ENCODE data around the gene ANO2.

Gene ANO2

DNA sequence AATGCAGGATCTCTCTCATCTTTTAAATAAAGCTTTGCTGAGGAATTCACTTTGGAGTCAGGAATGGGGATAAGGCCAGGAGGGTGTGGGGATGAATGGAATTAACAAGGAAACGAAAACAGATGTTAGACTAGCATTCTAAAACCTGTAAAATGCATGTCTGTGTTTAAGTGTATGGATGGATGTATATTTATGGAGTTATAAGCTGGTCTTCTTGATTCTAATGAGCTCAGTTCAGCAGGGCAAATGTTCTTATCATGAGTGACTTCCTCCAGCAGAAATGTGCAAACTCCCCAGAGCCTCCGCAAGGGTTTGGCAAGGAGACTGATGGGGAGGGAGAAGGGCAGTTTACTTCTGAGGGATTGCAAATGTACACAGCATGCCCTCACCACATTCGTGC lies 364.0 kb downstream of the ANO2 start:
- DNase-seq (ENCODE audit: extremely low read depth, low read depth), result no peak
- TF ChIP-seq, protein P1, sequence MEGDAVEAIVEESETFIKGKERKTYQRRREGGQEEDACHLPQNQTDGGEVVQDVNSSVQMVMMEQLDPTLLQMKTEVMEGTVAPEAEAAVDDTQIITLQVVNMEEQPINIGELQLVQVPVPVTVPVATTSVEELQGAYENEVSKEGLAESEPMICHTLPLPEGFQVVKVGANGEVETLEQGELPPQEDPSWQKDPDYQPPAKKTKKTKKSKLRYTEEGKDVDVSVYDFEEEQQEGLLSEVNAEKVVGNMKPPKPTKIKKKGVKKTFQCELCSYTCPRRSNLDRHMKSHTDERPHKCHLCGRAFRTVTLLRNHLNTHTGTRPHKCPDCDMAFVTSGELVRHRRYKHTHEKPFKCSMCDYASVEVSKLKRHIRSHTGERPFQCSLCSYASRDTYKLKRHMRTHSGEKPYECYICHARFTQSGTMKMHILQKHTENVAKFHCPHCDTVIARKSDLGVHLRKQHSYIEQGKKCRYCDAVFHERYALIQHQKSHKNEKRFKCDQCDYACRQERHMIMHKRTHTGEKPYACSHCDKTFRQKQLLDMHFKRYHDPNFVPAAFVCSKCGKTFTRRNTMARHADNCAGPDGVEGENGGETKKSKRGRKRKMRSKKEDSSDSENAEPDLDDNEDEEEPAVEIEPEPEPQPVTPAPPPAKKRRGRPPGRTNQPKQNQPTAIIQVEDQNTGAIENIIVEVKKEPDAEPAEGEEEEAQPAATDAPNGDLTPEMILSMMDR (IDR thresholded peaks at IDR 0.05; ENCODE audit: low read depth, low read length), result no peak

DNA sequence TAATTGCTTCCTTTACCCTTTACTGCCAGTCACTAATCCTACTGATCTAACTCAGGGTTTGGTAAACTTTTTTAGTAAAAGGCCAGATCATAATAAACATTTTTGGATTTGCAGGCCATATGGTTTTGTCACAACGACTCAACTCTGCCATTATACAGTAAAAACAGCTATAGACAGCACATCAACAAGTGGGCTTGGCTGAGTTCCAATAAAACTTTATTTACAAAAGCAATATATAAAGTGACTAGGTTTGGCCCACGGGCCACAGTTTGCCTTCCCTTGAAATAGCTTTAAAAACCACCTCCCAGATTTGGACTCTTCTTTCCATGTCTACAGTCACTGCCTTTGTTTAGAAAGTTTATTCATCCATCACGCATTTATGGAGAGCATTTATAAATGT lies 366.3 kb downstream of the ANO2 start:
- no peak for DNase-seq (ENCODE audit: extremely low read depth, low read depth)
- TF ChIP-seq, protein P1 (IDR thresholded peaks at IDR 0.05; ENCODE audit: low read depth, low read length), result no peak

DNA sequence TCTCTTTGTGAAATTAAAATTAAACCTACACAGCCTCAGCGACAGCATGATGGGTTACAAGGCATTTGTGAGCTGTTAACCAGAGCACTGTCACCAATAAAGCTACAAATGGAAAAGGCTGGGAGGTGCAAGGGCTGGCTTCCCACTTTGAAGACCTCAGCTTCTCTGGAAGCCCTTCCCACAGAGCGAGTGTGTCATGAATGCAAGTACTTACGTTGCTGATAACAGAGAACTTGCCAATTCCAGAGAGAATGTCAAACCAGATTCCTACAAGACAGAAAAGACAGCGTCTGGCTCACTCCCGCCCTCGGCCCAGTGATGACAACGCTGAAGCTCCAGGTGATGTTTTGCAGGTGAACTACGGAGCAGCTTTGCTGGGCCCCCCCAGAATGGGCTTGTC lies 367.3 kb downstream of the ANO2 start:
- no peak for DNase-seq (ENCODE audit: extremely low read depth, low read depth)
- TF ChIP-seq, protein P1 (IDR thresholded peaks at IDR 0.05; ENCODE audit: low read depth, low read length), result no peak

DNA sequence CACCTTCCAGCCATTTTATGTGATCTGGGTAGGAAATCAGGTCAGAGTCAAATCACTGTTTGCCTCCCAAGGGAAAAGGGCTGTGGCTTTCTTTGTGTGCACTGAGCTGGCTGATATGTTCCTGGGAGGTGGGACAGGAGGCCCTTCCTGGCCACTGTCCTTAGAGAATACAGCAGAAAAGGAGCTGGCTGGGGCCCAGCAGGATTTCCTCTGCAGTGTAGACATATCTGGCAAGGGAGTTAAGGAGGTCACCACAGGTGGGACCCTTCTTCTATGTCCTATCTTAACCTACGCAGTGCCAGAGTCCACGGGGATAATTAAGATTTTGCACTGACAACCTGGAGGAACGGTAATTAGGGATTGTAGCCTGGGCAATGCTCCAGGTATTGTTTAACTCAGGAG lies 367.8 kb downstream of the ANO2 start:
- no peak for DNase-seq (ENCODE audit: extremely low read depth, low read depth)

DNA sequence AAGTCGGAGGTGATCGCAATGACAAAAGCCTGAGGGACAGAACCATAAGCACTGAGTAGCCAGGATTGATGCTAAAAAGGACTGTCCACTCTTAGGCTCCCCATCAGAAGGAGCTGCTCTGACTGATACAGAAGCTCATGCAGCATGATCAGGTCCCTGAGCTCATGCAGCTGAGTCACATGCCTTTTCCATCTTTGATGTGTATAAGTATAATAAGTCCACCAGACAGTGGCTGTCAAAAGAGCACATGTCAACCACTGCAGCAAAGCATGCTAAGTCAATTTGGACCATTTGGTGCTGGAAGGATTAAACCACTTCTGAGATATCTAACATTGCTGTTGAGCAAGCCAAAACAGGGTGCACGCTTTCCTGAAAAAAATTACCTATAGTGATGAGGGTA lies 369.1 kb downstream of the ANO2 start:
- no peak for DNase-seq (ENCODE audit: extremely low read depth, low read depth)
- TF ChIP-seq, protein P1 (IDR thresholded peaks at IDR 0.05; ENCODE audit: low read depth, low read length), result no peak

More for the DNA sequence above, 367.8 kb downstream of the ANO2 start:
- TF ChIP-seq, protein P1 (IDR thresholded peaks at IDR 0.05; ENCODE audit: low read depth, low read length), result no peak

DNA sequence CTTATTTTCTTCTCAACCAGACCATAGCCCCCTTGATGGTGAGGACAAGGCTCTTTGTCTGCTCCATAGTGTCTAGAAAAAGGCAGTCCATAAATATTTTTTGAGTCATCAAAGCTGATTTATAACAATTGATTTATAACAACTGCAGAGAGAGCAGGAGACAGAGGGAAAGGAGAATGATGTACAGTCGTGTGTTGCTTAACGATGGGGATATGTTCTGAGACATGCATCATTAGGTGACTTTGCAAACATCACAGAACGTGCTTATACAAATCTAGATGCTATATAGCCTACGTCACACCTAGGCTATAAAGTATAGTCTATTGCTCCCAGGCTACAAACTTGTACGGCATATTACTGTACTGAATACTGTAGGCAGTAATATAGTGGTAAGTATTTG lies 369.8 kb downstream of the ANO2 start:
- no peak for DNase-seq (ENCODE audit: extremely low read depth, low read depth)
- TF ChIP-seq, protein P1 (IDR thresholded peaks at IDR 0.05; ENCODE audit: low read depth, low read length), result no peak

DNA sequence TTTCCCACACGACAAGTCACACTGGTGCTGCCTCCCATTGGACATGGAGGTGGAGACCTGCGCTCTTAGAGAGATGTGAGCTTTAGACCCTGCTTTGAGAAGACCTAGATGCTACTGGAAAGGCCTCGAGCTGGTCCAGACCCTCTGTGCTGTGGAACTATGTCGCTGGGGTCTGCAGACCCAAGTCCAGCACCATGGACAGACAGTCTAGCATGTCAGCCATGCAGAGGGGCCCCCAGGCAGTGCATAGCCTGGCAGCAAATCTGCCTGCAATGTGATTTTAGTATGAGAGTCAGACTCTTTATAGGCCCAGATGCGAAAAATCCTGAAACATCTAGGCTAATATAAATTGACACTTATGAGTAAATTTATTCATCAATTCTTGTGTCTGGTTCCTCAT lies 371.7 kb downstream of the ANO2 start:
- TF ChIP-seq, protein P1 (IDR thresholded peaks at IDR 0.05; ENCODE audit: low read depth, low read length), result no peak
- no peak for DNase-seq (ENCODE audit: extremely low read depth, low read depth)
